Left lung (tissue), 10 donors: Measurements from ENCODE around the gene GPR183. TPM values are rescaled to one million over a fixed set of nuclear protein-coding genes. Genes with fewer than 3 reads are reported as not detected.

Source experiments
- ATAC-seq: fragments of 200-7000 bp; cut with Tn5 transposase; one replicate; pipeline ENCODE4 v1.9.1; 2020; ENCODE audit warnings: moderate library complexity
- DNase-seq, 4 donors: peaks; one replicate each; pipeline ENCODE4 v3.0.0-alpha.2; 2013 to 2020
- H3K27ac ChIP-seq, 2 donors: fragments of 200-600 bp; sonication (generic) in 1 of 2; one replicate each; pipeline versions ENCODE4 v1.5.0 to v1.8.0; 2020 to 2021
- H3K27me3 ChIP-seq, 2 donors: fragments of 200-600 bp; sonication (generic) in 1 of 2; one replicate each; pipeline versions ENCODE4 v1.5.0 to v1.8.0; 2020 to 2021
- H3K36me3 ChIP-seq, 2 donors: fragments of 200-600 bp; sonication (generic) in 1 of 2; one replicate each; pipeline versions ENCODE4 v1.5.0 to v1.8.0; 2020 to 2021
- H3K4me1 ChIP-seq, 2 donors: fragments of 200-600 bp; one replicate each; pipeline ENCODE4 v1.8.0; 2021
- H3K4me3 ChIP-seq, 2 donors: fragments of 200-600 bp; sonication (generic) in 1 of 2; one replicate each; pipeline versions ENCODE4 v1.5.0 to v1.8.0; 2020 to 2021; ENCODE audit warnings: mild to moderate bottlenecking in 1 of 2
- H3K9me3 ChIP-seq, 2 donors: fragments of 200-600 bp; sonication (generic) in 1 of 2; one replicate each; pipeline versions ENCODE4 v1.5.0 to v1.8.0; 2020 to 2021
- CTCF ChIP-seq, 2 donors: fragments of 200-600 bp; sonication (generic) in 1 of 2; IDR thresholded peaks; one replicate each; pipeline versions ENCODE4 v1.5.0 to v1.8.0; 2021; ENCODE audit warnings: antibody characterized with exemption in 2 of 2
- intact Hi-C, 2 donors: fragments of 100-400 bp; cut with DNase I; formaldehyde crosslinking; loops; one replicate each; pipeline versions ENCODE4 v1.11.2 to v1.14.2; 2022
- polyA plus RNA-seq, 6 donors: library from polyadenylated mRNA; unstranded; fragments of 120-200 nt; gene quantifications; one replicate each; pipeline ENCODE4 v1.2.1, GENCODE V29; 2013; ENCODE audit not compliant: insufficient read length in 6 of 6
- total RNA-seq, 2 donors: library from RNA; stranded (reverse); fragmentation: NEBNext Ultra II Directional; extraction: Animal tissue kit (Norgen Biotek cat#: 25700); gene quantifications; one replicate each; pipeline ENCODE4 v1.2.1, GENCODE V29; 2021
- donor health status: DM: no; HTN: yes; CAD: no.
- donor health status: DM: no; HTN: no; CAD: no.

The GPR183 gene
- total and polyA plus RNA-seq, 8 donors = 7.4 to 11.3 (median 9.5) TPM

DNA sequence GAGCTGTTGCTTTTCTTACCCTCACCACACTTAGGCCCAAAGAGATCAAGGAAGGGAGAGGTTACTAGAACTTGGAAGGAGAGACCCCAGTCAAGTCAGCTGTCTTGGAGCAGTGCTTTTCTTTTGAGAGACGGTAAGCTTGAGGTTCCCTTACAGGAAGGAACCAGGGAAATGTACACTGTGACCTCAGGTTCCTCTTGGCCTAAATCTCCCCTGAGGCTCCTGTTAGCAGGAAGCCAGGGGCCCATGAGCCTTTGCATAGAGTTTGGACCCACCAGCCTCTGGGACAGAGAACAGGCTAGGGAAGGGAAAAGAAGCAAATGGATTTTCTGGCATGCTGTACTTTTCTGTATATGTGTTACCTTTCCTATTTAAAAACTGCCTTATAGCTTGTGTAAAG, 43.1 kb downstream of the GPR183 start:
- H3K27me3 ChIP-seq = no peaks in the 10 kb centered on the region
- intact Hi-C loops = no loop called here
- H3K36me3 ChIP-seq = no peaks in the 10 kb centered on the region
- DNase-seq (no peak), ATAC-seq (no peak)
- H3K9me3 ChIP-seq = no peaks in the 10 kb centered on the region
- H3K27ac ChIP-seq = peak overlapping the region in 1 of 2 donors; percentile 36
- H3K4me3 ChIP-seq = no peak overlapping the region
- H3K4me1 ChIP-seq = peaks cover 0 to 19% of the 10 kb centered on the region in 2 donors
- TF ChIP-seq CTCF (IDR thresholded peaks at IDR 0.05) = no peak

DNA sequence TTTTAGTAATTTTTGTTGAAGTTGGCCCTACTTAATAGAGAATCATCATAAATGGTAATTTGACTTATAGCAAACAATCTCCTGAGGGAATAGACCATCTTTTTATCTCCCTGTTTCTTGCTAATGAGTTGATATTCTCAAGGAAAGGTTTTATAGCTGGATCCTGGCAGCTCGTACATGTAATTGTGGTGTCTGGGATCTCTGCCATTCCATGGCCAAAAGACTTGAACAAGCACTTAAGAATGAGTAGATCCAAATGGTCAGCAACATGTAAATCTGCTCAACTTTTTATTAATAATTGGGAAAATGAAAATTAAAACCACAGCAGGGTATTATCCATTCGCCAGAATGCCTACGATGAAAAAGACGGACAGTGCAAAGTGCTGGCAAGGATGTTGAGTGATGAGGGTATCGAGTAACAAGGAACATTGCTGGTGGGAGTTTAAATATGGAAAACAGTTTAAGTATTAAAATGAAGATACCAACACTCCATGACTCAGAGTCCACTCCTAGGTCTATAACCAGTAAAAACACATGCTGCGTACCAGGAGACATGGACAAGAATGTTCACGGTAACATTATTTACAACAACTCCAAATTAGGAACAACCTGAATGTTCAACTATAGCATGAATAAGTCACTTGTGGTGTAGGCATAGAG, 43.9 kb downstream of the GPR183 start:
- Histone ChIP-seq H3K9me3 (no peaks in the 10 kb centered on the region), H3K4me1 (peaks cover 0 to 25% of the 10 kb centered on the region in 2 donors), H3K36me3 (no peaks in the 10 kb centered on the region), H3K4me3 (no peak overlapping the region), H3K27ac (peak overlapping the region in 1 of 2 donors; percentile 36), H3K27me3 (no peaks in the 10 kb centered on the region)
- no peak for TF ChIP-seq CTCF (IDR thresholded peaks at IDR 0.05)
- intact Hi-C loops = no loop called here
- ATAC-seq (no peak), DNase-seq (peak in 1 of 4 donors; percentile 53)

- Histone ChIP-seq H3K27me3 (no peaks in the 10 kb centered on the region), H3K4me3 (no peak overlapping the region), H3K9me3 (no peaks in the 10 kb centered on the region), H3K27ac (no peak overlapping the region), H3K36me3 (no peaks in the 10 kb centered on the region), H3K4me1 (peaks cover 0 to 38% of the 10 kb centered on the region in 2 donors)
- DNase-seq (no peak), ATAC-seq (no peak)
- TF ChIP-seq CTCF (IDR thresholded peaks at IDR 0.05) = no peak
- intact Hi-C loops = no loop called here
These were observed 46.1 kb downstream of the GPR183 start for GRCh38 chr13:99261059-99261458.

DNA sequence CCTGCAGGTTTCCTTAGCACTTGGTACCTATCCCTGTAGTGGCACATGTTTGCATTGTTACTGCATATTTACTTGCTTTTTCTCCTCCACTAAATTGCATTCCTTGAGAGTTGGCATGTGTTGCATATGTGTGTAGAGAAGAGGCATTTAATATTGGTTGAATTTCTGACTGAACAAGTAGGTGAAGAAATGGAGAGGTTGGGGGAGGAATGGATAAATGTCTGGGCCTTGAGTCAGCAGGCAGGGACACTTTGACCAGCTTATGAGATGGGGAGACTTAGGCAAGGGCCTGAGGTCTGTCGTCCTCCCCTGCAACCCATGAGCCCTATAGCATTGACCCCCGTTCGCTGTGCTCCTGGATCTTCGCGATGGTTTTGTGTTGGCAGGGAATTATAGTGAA, 47.0 kb downstream of the GPR183 start:
- intact Hi-C loops = no loop called here
- Histone ChIP-seq H3K27me3 (no peaks in the 10 kb centered on the region), H3K4me1 (peaks cover 0 to 38% of the 10 kb centered on the region in 2 donors), H3K9me3 (no peaks in the 10 kb centered on the region), H3K4me3 (no peak overlapping the region), H3K27ac (no peak overlapping the region), H3K36me3 (peaks cover 0 to 4% of the 10 kb centered on the region in 2 donors)
- no peak for TF ChIP-seq CTCF (IDR thresholded peaks at IDR 0.05)
- ATAC-seq = no peak
- no peak for DNase-seq

GRCh38 chr13:99258946-99259345, 48.3 kb downstream of the GPR183 start:
- Histone ChIP-seq H3K4me1 (peaks cover 0 to 31% of the 10 kb centered on the region in 2 donors), H3K9me3 (no peaks in the 10 kb centered on the region), H3K4me3 (no peak overlapping the region), H3K27me3 (no peaks in the 10 kb centered on the region), H3K36me3 (peaks cover 0 to 9% of the 10 kb centered on the region in 2 donors), H3K27ac (peak overlapping the region in 1 of 2 donors; percentile 70)
- DNase-seq (no peak), ATAC-seq (no peak)
- intact Hi-C loops = no loop called here
- TF ChIP-seq CTCF (IDR thresholded peaks at IDR 0.05) = no peak
